ENCODE measurements around the gene ABCG1.

ABCG1 gene

GRCh38 chr21:42308914-42309752, 90.2 kb downstream of the ABCG1 start:
- DNase-seq = no peak

- peak; percentile 78 for DNase-seq
These were observed 90.8 kb downstream of the ABCG1 start for GRCh38 chr21:42309753-42310213.

GRCh38 chr21:42310411-42311001, 91.6 kb downstream of the ABCG1 start:
- DNase-seq = no peak

- no peak for DNase-seq
These were observed 92.2 kb downstream of the ABCG1 start for GRCh38 chr21:42311160-42311559.

- DNase-seq = no peak
These were observed 93.1 kb downstream of the ABCG1 start for GRCh38 chr21:42311816-42312625.

GRCh38 chr21:42312626-42313104, 93.7 kb downstream of the ABCG1 start:
- DNase-seq = no peak

- DNase-seq = no peak
These were observed 94.6 kb downstream of the ABCG1 start for GRCh38 chr21:42313501-42313969.

- DNase-seq = no peak
These were observed 95.8 kb downstream of the ABCG1 start for GRCh38 chr21:42314616-42315295.

GRCh38 chr21:42315296-42315891, 96.5 kb downstream of the ABCG1 start, which contains the start of gene TFF3:
Gene TFF3 (minus strand): TSS chr21:42315409. CDS start chr21:42315374, 35 bp downstream.
- DNase-seq = no peak

GRCh38 chr21:42316891-42317290, 98.0 kb downstream of the ABCG1 start:
- DNase-seq = no peak

GRCh38 chr21:42317341-42317741, 98.4 kb downstream of the ABCG1 start:
- no peak for DNase-seq

GRCh38 chr21:42317826-42318746, 99.1 kb downstream of the ABCG1 start:
- no peak for DNase-seq

GRCh38 chr21:42319376-42319775, 100.4 kb downstream of the ABCG1 start:
- DNase-seq = no peak

GRCh38 chr21:42319851-42320572, 101.1 kb downstream of the ABCG1 start:
- DNase-seq = no peak

GRCh38 chr21:42320791-42321190, 101.9 kb downstream of the ABCG1 start:
- no peak for DNase-seq

- no peak for DNase-seq
These were observed 102.3 kb downstream of the ABCG1 start for GRCh38 chr21:42321231-42321630.

- DNase-seq = no peak
These were observed 102.9 kb downstream of the ABCG1 start for GRCh38 chr21:42321845-42322244.

GRCh38 chr21:42324896-42325295, 106.0 kb downstream of the ABCG1 start:
- no peak for DNase-seq

GRCh38 chr21:42330380-42331371, 111.7 kb downstream of the ABCG1 start:
- DNase-seq = no peak
